ENCODE data around the gene FSTL1. TPM values are rescaled to one million over a fixed set of nuclear protein-coding genes. Genes with fewer than 3 reads are reported as not detected.

The FSTL1 gene
- total RNA-seq, 2 experiments from 2014 or later: 0.31 to 1.1 TPM

- POLR2A ChIA-PET: no interaction called here
- peaks cover 6% of the 10 kb centered on the region for H3K27me3 Mint-ChIP-seq
Measured at GRCh38 chr3:120424976-120425570, 25.7 kb downstream of the FSTL1 start.

GRCh38 chr3:120424506-120424905 is 26.3 kb downstream of the FSTL1 start:
- no peak overlapping the region for H3K4me3 Mint-ChIP-seq
- H3K9me3 Mint-ChIP-seq: no peaks in the 10 kb centered on the region
- H3K27ac Mint-ChIP-seq: no peak overlapping the region
- POLR2A ChIA-PET: no interaction called here
- peaks cover 6% of the 10 kb centered on the region for H3K27me3 Mint-ChIP-seq
- ATAC-seq (ENCODE audit: low read depth) (no peak), DNase-seq (no peak)
- H3K36me3 Mint-ChIP-seq: no peaks in the 10 kb centered on the region
- peaks cover 6% of the 10 kb centered on the region for H3K4me1 Mint-ChIP-seq

More at GRCh38 chr3:120424976-120425570, 25.7 kb downstream of the FSTL1 start:
- Mint-ChIP-seq H3K27ac (no peak overlapping the region), H3K4me1 (peaks cover 6% of the 10 kb centered on the region), H3K36me3 (no peaks in the 10 kb centered on the region), H3K4me3 (no peak overlapping the region), H3K9me3 (no peaks in the 10 kb centered on the region)
- DNase-seq (no peak), ATAC-seq (ENCODE audit: low read depth) (no peak)

- ATAC-seq (ENCODE audit: low read depth) (no peak), DNase-seq (no peak)
- Mint-ChIP-seq H3K4me1 (peaks cover 9% of the 10 kb centered on the region), H3K9me3 (no peaks in the 10 kb centered on the region), H3K27me3 (peaks cover 10% of the 10 kb centered on the region), H3K27ac (no peak overlapping the region), H3K36me3 (no peaks in the 10 kb centered on the region), H3K4me3 (no peak overlapping the region)
- POLR2A ChIA-PET: no interaction called here
Measured at GRCh38 chr3:120423432-120423831, 27.4 kb downstream of the FSTL1 start.

GRCh38 chr3:120421926-120422325 is 28.9 kb downstream of the FSTL1 start:
- H3K4me3 Mint-ChIP-seq: no peak overlapping the region
- POLR2A ChIA-PET: no interaction called here

GRCh38 chr3:120420928-120421551 is 29.8 kb downstream of the FSTL1 start:
- DNase-seq (no peak), ATAC-seq (ENCODE audit: low read depth) (no peak)
- no peak overlapping the region for H3K4me3 Mint-ChIP-seq
- POLR2A ChIA-PET: no interaction called here
- no peak overlapping the region for H3K27ac Mint-ChIP-seq
- no peaks in the 10 kb centered on the region for H3K36me3 Mint-ChIP-seq
- peaks cover 20% of the 10 kb centered on the region for H3K4me1 Mint-ChIP-seq
- no peaks in the 10 kb centered on the region for H3K9me3 Mint-ChIP-seq
- peaks cover 7% of the 10 kb centered on the region for H3K27me3 Mint-ChIP-seq

More at GRCh38 chr3:120421926-120422325, 28.9 kb downstream of the FSTL1 start:
- H3K27ac Mint-ChIP-seq: no peak overlapping the region
- H3K9me3 Mint-ChIP-seq: no peaks in the 10 kb centered on the region
- H3K4me1 Mint-ChIP-seq: peaks cover 19% of the 10 kb centered on the region
- DNase-seq (no peak), ATAC-seq (ENCODE audit: low read depth) (no peak)
- H3K36me3 Mint-ChIP-seq: no peaks in the 10 kb centered on the region
- peaks cover 12% of the 10 kb centered on the region for H3K27me3 Mint-ChIP-seq

- DNase-seq (no peak), ATAC-seq (ENCODE audit: low read depth) (no peak)
- Mint-ChIP-seq H3K27me3 (peaks cover 7% of the 10 kb centered on the region), H3K9me3 (no peaks in the 10 kb centered on the region), H3K4me1 (peaks cover 20% of the 10 kb centered on the region), H3K27ac (no peak overlapping the region), H3K4me3 (no peak overlapping the region), H3K36me3 (no peaks in the 10 kb centered on the region)
- POLR2A ChIA-PET: no interaction called here
Measured at GRCh38 chr3:120420360-120420759, 30.4 kb downstream of the FSTL1 start.

GRCh38 chr3:120419797-120420196 is 31.0 kb downstream of the FSTL1 start:
- H3K36me3 Mint-ChIP-seq: no peaks in the 10 kb centered on the region
- no peaks in the 10 kb centered on the region for H3K9me3 Mint-ChIP-seq
- peaks cover 5% of the 10 kb centered on the region for H3K27me3 Mint-ChIP-seq
- no peak for DNase-seq
- H3K27ac Mint-ChIP-seq: no peak overlapping the region
- H3K4me1 Mint-ChIP-seq: peaks cover 20% of the 10 kb centered on the region
- no peak for ATAC-seq (ENCODE audit: low read depth)
- POLR2A ChIA-PET: interaction anchor here (0.6 kb wide), 1 partner anchor 143 kb away, joined by 8 read pairs; no protein-coding TSS in a partner anchor
- no peak overlapping the region for H3K4me3 Mint-ChIP-seq

GRCh38 chr3:120418866-120419490 is 31.8 kb downstream of the FSTL1 start:
- H3K4me3 Mint-ChIP-seq: no peak overlapping the region
- no peak overlapping the region for H3K27ac Mint-ChIP-seq
- peak; percentile 38 for DNase-seq
- no peaks in the 10 kb centered on the region for H3K36me3 Mint-ChIP-seq
- peak; percentile 69 for ATAC-seq (ENCODE audit: low read depth)
- H3K9me3 Mint-ChIP-seq: no peaks in the 10 kb centered on the region
- peaks cover 17% of the 10 kb centered on the region for H3K4me1 Mint-ChIP-seq
- peaks cover 5% of the 10 kb centered on the region for H3K27me3 Mint-ChIP-seq
- POLR2A ChIA-PET: interaction anchor here (0.6 to 0.9 kb wide), 2 partner anchors 140 to 144 kb away, joined by 4 to 8 read pairs; no protein-coding TSS in a partner anchor

GRCh38 chr3:120418446-120418845 is 32.3 kb downstream of the FSTL1 start:
- Mint-ChIP-seq H3K36me3 (no peaks in the 10 kb centered on the region), H3K27me3 (peaks cover 5% of the 10 kb centered on the region), H3K9me3 (no peaks in the 10 kb centered on the region), H3K4me3 (peak overlapping the region; percentile 11), H3K4me1 (peaks cover 16% of the 10 kb centered on the region), H3K27ac (no peak overlapping the region)
- POLR2A ChIA-PET: interaction anchor here (0.6 to 1.8 kb wide), 3 partner anchors 32 to 140 kb away, joined by 3 to 5 read pairs (median 4); partner anchors contain the start of genes FSTL1 and LRRC58
- no peak for ATAC-seq (ENCODE audit: low read depth)
- no peak for DNase-seq

GRCh38 chr3:120417272-120417911 is 33.4 kb downstream of the FSTL1 start:
- POLR2A ChIA-PET: interaction anchor here (1.2 to 1.8 kb wide), 2 partner anchors 69 to 322 kb away, joined by 4 to 5 read pairs; partner anchors contain the start of gene LRRC58
- peaks cover 18% of the 10 kb centered on the region for H3K4me1 Mint-ChIP-seq
- no peaks in the 10 kb centered on the region for H3K36me3 Mint-ChIP-seq
- no peaks in the 10 kb centered on the region for H3K9me3 Mint-ChIP-seq
- DNase-seq (peak; percentile 76), ATAC-seq (ENCODE audit: low read depth) (peak; percentile 96)
- H3K27ac Mint-ChIP-seq: peak overlapping the region; percentile 78
- peak overlapping the region; percentile 91 for H3K4me3 Mint-ChIP-seq
- peaks cover 5% of the 10 kb centered on the region for H3K27me3 Mint-ChIP-seq

GRCh38 chr3:120416868-120417267 is 33.9 kb downstream of the FSTL1 start:
- POLR2A ChIA-PET: interaction anchor here (1.2 to 1.8 kb wide), 2 partner anchors 68 to 321 kb away, joined by 4 to 5 read pairs; partner anchors contain the start of gene LRRC58
- H3K4me3 Mint-ChIP-seq: peak overlapping the region; percentile 91
- H3K9me3 Mint-ChIP-seq: no peaks in the 10 kb centered on the region
- ATAC-seq (ENCODE audit: low read depth): peak; percentile 34
- DNase-seq: no peak
- H3K36me3 Mint-ChIP-seq: no peaks in the 10 kb centered on the region
- H3K4me1 Mint-ChIP-seq: peaks cover 18% of the 10 kb centered on the region
- H3K27ac Mint-ChIP-seq: peak overlapping the region; percentile 78
- H3K27me3 Mint-ChIP-seq: peaks cover 5% of the 10 kb centered on the region

GRCh38 chr3:120415756-120416155 is 35.0 kb downstream of the FSTL1 start:
- Mint-ChIP-seq H3K4me1 (peaks cover 17% of the 10 kb centered on the region), H3K9me3 (no peaks in the 10 kb centered on the region), H3K4me3 (no peak overlapping the region), H3K27me3 (peaks cover 5% of the 10 kb centered on the region), H3K36me3 (no peaks in the 10 kb centered on the region), H3K27ac (no peak overlapping the region)
- DNase-seq (no peak), ATAC-seq (ENCODE audit: low read depth) (no peak)
- POLR2A ChIA-PET: no interaction called here

GRCh38 chr3:120410541-120410940 is 40.3 kb downstream of the FSTL1 start:
- ATAC-seq (ENCODE audit: low read depth) (no peak), DNase-seq (no peak)
- POLR2A ChIA-PET: no interaction called here
- H3K4me1 Mint-ChIP-seq: peaks cover 4% of the 10 kb centered on the region
- H3K9me3 Mint-ChIP-seq: no peaks in the 10 kb centered on the region
- H3K27me3 Mint-ChIP-seq: no peaks in the 10 kb centered on the region
- no peak overlapping the region for H3K4me3 Mint-ChIP-seq
- no peaks in the 10 kb centered on the region for H3K36me3 Mint-ChIP-seq
- H3K27ac Mint-ChIP-seq: no peak overlapping the region
